Gastrocnemius medialis (tissue), 4 donors: ENCODE results near the gene PLCL1.

Source experiments
- POLR2A ChIP-seq, 2 donors: fragments of 450-650 bp; IDR thresholded peaks; one replicate each; pipeline ENCODE4 v1.6.1; 2017; ENCODE audit warnings: antibody characterized with exemption in 2 of 2, mild to moderate bottlenecking in 2 of 2, moderate library complexity in 2 of 2
- TF ChIP-seq, protein P1 (sequence below), 5 experiments: fragments of 450-650 bp in 3 of 5; fragments of 200-600 bp in 2 of 5; sonication (generic) in 2 of 5; IDR thresholded peaks in 4 of 5; conservative IDR thresholded peaks in 1 of 5; 1 replicate in 4 of 5; 2 replicates in 1 of 5; pipeline ENCODE4 v1.5.1; 2016 to 2019; ENCODE audit warnings: antibody characterized with exemption in 5 of 5, mild to moderate bottlenecking in 3 of 5, moderate library complexity in 3 of 5

DNA sequence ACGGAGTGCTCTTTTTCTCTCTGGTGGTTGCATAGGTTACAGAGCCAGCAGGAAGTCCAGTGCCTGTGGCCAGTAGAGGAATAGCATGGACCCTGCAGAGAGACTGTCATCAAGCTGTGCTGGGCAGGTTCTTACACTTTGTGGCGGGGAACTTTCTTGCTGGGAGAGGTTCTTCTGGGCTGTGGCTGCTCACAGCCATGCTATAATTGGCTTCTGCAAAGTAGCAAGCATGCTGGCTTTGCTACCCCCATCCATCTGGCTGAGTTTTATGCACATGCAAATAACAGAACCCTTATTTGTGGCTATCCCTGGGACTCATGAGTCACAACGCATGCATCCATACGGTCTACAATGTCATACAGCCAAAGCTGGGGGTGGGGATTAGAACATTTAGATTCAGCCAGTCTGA, 68.9 kb downstream of the PLCL1 start:
- TF ChIP-seq, protein P1, sequence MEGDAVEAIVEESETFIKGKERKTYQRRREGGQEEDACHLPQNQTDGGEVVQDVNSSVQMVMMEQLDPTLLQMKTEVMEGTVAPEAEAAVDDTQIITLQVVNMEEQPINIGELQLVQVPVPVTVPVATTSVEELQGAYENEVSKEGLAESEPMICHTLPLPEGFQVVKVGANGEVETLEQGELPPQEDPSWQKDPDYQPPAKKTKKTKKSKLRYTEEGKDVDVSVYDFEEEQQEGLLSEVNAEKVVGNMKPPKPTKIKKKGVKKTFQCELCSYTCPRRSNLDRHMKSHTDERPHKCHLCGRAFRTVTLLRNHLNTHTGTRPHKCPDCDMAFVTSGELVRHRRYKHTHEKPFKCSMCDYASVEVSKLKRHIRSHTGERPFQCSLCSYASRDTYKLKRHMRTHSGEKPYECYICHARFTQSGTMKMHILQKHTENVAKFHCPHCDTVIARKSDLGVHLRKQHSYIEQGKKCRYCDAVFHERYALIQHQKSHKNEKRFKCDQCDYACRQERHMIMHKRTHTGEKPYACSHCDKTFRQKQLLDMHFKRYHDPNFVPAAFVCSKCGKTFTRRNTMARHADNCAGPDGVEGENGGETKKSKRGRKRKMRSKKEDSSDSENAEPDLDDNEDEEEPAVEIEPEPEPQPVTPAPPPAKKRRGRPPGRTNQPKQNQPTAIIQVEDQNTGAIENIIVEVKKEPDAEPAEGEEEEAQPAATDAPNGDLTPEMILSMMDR (IDR thresholded peaks at IDR 0.05 in 4 of 5, conservative IDR thresholded peaks at IDR 0.05 in 1 of 5), result no peak
- no peak for TF ChIP-seq POLR2A (IDR thresholded peaks at IDR 0.05)
